Stimulated activated CD4-positive, alpha-beta T cell treated with anti-CD3 and anti-CD28 coated beads, Interleukin-1b, Interleukin-23, amount 100 ng/mL, for 4 hours (primary cell): ENCODE results near the gene CDK5RAP3.

Experiments
- DNase-seq, 2 donors: peaks; one replicate each; pipeline ENCODE4 v3.0.0-alpha.2; 2020; ENCODE audit warnings: low read depth in 2 of 2

CDK5RAP3 gene

DNA sequence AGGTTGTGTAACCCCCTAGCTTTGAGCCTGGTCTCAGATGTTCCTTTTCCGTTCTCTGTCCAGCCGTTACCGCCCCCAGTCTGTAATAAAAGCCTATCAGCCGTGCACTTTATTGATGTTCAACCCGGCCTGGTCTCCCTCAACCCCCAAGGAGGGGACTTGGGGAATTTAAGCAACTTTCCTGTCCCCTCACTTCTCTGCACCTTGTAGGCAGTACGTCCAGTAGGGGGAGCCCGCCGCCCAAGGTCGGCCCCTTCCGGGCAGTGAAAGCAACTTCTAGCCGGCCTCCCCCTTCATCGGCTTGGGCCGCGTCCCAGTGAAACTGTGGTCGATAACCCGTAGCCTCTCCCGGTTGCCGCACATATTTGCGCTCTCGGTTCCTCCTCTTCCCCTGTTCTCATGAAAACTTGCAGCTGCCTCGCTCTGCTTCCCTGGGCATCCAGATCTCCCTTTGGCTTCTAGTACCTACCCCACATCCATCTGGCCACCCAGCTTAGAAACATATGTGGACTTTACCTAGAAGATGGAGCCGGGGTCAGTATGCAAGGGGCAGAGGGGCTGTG is 21.6 kb upstream of the CDK5RAP3 start:
- peak; percentile 70 to 79 for DNase-seq

- DNase-seq, result no peak
These were observed 21.0 kb upstream of the CDK5RAP3 start for GRCh38 chr17:47949946-47950345.

DNA sequence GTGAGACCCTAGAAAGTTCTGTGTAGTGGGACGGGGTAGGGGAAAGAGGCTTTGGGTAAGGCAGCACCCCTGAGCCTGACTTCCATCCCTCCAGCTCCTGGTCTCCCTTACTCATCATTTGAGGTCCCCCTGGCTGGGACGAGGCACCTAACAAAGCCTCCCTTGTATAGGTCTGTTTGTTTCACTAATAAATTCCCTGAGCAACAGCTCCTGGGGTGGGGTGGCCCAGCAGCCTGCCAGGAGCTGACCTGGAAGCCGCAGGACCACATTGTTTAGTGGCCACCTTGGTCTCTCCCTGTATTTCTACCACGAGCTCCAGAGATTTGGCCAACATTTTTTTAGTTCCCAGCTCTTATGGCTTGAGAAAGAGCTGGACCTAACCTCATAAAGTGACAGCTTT is 20.5 kb upstream of the CDK5RAP3 start:
- no peak for DNase-seq

GRCh38 chr17:47952171-47953021 is 18.5 kb upstream of the CDK5RAP3 start:
- DNase-seq, result no peak

- DNase-seq, result no peak
These were observed 17.0 kb upstream of the CDK5RAP3 start for GRCh38 chr17:47953909-47954308.

GRCh38 chr17:47955497-47956461 is 15.1 kb upstream of the CDK5RAP3 start:
- no peak for DNase-seq

DNA sequence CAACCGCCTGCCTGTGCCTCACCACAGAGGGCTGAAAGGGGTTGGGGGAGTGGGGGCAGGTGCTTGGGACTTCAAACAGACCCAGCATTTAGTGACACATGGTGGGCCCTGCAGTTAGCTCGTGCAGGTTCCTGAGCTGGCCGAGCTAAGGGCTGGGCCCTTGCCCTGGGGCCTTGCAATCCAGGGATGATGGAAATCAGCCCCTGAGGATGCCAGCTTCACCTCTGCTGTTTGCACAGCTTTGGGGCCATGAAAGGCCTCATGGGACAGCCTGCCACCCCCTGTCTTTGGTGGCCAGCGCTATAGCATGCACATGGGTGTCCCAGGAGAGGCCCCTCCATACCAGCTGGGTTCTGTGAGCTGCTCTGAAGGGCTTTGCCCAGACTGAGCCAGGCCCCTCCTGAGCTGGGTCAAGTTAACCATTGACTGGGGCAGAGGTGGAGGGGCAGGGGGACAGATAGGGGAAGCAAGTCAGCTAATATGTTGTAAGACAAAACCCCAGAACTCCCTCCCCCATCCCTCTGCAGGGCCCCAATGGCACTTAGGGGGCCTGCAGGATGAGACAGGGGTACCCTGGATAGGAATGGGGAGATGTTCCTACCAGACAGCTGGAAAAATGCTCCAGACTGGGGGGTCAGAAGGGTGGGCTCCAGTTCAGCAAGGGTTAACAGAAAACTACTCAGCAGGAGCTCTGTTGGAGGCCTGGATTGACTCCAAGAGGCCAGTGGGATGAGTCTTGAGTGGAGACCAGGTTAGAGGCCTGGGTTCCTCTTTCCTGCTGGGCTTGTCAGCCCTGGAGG is 13.9 kb upstream of the CDK5RAP3 start:
- no peak for DNase-seq

- no peak for DNase-seq
These were observed 13.1 kb upstream of the CDK5RAP3 start, which contains the start of gene PRR15L for GRCh38 chr17:47957591-47958490. PRR15L (minus strand) TSS chr17:47957883; CDS start chr17:47953234, 4,649 bp downstream.

DNA sequence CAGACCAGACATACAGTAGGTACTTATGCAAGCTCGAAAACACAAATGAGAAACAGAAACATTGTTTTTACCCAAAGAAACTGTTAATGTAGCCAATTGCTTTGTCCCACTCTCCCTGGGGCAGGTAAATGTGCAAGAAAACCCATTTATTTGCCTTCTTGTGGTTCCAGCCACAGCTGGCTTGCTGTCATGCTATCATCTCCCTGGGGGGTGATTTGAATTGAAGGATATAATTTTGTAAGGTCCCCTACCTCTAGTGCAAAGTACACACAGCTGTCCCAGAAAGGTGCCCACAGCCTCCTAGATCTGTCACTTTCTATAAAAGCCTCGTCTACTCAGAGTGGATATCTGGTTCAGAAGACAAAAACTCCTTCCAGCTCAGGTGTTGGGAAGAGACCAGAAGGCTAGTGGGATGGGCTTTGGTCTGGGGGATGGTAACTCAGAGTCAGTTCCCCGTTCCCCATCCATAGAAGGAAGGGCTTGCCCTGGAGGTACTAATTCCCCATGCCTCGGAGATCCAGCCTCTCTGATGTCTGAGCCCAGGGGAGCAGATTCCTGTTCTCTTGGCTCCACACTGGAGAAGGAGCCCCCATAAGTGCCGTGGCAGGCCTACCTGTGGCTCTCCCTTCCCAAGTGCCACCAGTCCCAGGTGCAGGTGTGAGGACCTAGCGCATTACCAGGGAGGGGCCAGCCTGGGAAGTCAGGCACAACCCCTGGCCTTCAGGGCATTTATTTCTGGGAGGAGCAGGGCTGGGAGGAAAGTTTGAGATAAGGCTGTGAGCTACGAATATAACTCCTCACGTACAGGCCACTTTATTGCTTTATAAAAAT is 10.9 kb upstream of the CDK5RAP3 start:
- no peak for DNase-seq

DNA sequence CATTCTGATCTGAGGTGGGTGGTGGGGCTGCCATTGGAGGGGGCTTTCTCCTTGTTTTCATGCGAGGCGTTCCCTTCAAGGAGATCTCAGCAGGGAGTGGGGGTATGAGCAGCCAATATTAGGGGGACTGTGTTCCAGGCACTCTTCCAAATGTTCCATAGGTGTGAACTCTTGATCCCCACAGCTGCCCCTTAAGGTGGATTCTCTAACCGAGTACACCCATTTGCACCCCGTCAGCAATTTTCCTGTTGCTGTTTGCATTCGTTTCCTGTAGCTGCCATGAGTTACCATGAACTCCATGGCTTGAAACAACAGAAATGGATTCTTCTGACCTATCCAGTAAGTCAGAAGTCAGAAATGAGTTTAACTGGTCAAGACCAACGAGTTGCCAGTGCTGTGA is 9.5 kb upstream of the CDK5RAP3 start:
- no peak for DNase-seq

- DNase-seq, result no peak
These were observed 8.0 kb upstream of the CDK5RAP3 start for GRCh38 chr17:47962901-47963300.

GRCh38 chr17:47964856-47965255 is 6.1 kb upstream of the CDK5RAP3 start:
- no peak for DNase-seq

- no peak for DNase-seq
These were observed 4.8 kb upstream of the CDK5RAP3 start for GRCh38 chr17:47966079-47966519.

DNA sequence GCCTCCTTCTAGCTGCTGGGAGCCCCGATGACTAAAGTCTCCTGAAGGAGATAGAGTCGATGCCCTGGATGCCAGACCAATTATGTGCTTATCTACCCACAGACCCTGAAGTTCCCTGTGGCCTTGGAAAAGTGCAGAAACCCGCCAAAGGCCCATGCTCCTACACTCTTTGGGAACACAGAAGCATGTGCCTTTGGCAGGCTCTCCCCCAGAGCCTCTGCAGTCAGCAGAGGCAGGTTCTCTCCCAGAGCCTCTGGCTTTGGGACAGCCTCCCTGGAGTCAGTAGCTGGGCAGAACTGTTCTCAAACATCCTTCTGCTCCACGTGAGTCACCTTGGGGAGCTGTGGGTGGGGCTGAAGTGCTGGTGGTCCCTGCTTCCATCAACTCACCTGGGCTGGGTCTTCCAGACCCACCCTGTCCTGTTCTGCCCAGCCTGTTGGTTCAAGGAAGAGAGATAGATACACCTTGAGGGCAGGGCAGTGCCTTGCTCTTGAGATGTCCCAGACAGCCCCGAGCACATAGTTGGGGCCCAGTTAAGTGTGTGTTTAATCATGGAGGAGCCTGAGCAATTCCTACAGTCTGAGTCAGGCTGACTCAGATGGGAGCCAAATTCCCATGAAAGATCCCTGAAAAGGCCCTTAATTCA is 3.2 kb upstream of the CDK5RAP3 start:
- no peak for DNase-seq

DNA sequence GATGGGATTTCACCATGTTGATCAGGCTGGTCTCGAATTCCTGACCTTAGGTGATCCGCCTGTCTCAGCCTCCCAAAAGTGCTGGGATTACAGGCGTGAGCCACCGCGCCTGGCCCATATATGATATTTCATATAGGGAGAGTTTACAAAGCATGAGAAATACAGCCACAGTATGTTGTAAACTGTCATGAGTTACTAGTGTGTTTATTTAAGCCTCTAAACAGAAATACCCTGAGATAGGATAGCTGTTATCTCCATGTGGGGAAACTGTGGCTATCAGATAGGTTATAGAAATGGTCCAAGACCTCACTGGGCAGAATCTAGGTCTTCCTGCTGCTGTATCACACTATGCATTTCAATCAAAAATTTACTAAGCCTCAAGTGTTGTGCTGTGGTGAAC is 2.1 kb upstream of the CDK5RAP3 start:
- DNase-seq, result no peak

DNA sequence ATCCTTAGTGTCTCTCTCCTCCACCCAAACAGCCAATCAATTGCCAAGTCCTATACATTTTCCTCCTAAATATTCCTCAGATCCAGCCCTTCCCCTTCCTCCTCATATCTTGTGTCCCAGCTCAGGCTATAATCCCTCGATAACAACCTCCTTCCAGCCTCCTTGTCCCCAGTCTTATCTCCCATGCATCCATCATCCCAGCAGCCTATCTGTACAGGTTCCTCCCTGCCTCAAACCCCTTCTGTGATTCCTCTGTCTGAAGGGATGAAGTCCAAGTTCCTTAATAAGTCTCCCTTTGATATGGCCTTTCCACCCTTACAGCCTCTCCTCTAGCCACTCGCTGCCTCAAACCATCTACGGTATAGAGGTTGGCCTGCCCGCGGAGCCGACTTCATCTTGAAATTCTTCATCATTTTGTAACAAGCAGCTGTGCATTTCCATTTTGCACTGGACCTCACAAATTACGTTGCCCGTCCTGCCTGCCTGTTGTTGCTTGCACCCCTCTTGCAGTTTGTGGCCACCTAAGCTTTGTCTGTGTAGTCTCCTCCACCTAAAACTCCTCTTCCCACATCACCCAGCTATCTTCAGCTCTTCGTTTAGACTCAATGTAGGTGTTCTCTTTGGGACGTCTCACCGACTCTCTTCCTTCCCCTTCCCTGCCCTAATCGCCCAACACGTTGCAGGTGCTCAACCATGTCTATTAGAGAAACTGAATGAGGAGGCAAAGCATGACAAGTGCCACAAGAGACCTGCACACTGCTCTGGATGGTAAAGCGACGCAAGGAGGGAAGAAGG is 786 bp upstream of the CDK5RAP3 start:
- no peak for DNase-seq

DNA sequence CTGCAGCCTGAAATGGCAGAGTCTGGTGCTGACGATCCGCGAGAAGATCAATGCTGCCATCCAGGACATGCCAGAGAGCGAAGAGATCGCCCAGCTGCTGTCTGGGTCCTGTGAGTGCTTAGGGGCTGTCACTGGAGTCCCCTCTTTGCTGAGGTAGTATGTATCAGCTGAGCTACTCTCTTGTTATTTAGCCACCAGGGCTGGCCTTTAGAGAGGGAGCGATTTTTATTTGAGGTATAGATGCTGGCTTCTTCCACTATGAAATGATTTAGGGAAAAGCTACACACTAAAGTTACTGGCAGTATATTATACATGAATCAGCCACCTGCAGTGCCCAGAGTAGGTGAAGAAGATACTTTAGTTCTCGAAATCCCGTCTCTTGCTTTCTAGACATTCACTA is 2.6 kb downstream of the CDK5RAP3 start:
- no peak for DNase-seq
